H9 (cell line): ENCODE data around the gene MYLK. TPM values are rescaled to one million over a fixed set of nuclear protein-coding genes. Genes with fewer than 3 reads are reported as not detected.

Source experiments
- DNase-seq: peaks from one replicate; pipeline ENCODE4 v3.0.0-alpha.2; 2017
- H2AFZ ChIP-seq: one replicate; pipeline ENCODE4 v1.6.1; 2013; ENCODE audit warnings: mild to moderate bottlenecking, low read length, control low read depth, moderate library complexity
- H2AK5ac ChIP-seq: 2 replicates; pipeline ENCODE4 v1.6.1; 2013; ENCODE audit warnings: low read length, control low read depth, mixed read lengths; ENCODE audit not compliant: insufficient read length
- H2BK120ac ChIP-seq: one replicate; pipeline ENCODE4 v1.6.1; 2013; ENCODE audit warnings: low read depth, mild to moderate bottlenecking, low read length, control low read depth, inconsistent platforms; ENCODE audit not compliant: poor library complexity, severe bottlenecking
- H2BK12ac ChIP-seq: 2 replicates; pipeline ENCODE4 v1.6.1; 2013; ENCODE audit warnings: low read length, control low read depth, mixed read lengths, low read depth; ENCODE audit not compliant: insufficient read length
- H2BK15ac ChIP-seq: 2 replicates; pipeline ENCODE4 v1.6.1; 2013; ENCODE audit warnings: low read depth, low read length, control low read depth
- H2BK20ac ChIP-seq: one replicate; pipeline ENCODE4 v1.6.1; 2013; ENCODE audit warnings: low read depth, mild to moderate bottlenecking, low read length, control low read depth, inconsistent platforms; ENCODE audit not compliant: poor library complexity, severe bottlenecking
- H2BK5ac ChIP-seq: 2 replicates; pipeline ENCODE4 v1.6.1; 2013; ENCODE audit warnings: low read length, control low read depth, mixed read lengths; ENCODE audit not compliant: insufficient read length
- H3K14ac ChIP-seq: 2 replicates; pipeline ENCODE4 v1.6.1; 2013; ENCODE audit warnings: low read length, control low read depth; ENCODE audit not compliant: insufficient read depth
- H3K18ac ChIP-seq: 2 replicates; pipeline ENCODE4 v1.6.1; 2013; ENCODE audit warnings: low read depth, mild to moderate bottlenecking, mixed read lengths, low read length, control low read depth; ENCODE audit not compliant: insufficient read length
- H3K23ac ChIP-seq: 2 replicates; pipeline ENCODE4 v1.6.1; 2013; ENCODE audit warnings: low read length, control low read depth, mixed read lengths, low read depth; ENCODE audit not compliant: insufficient read length
- H3K23me2 ChIP-seq: 2 replicates; pipeline ENCODE4 v1.6.1; 2013; ENCODE audit warnings: low read depth, mild to moderate bottlenecking, mixed read lengths, low read length, control low read depth; ENCODE audit not compliant: insufficient read length, poor library complexity, severe bottlenecking
- H3K27ac ChIP-seq: 2 replicates; pipeline ENCODE4 v1.5.1; 2013; ENCODE audit warnings: low read length, control low read depth, mixed read lengths, low read depth; ENCODE audit not compliant: insufficient read length
- H3K27me3 ChIP-seq: 2 replicates; pipeline ENCODE4 v1.6.1; 2013; ENCODE audit warnings: low read length, control low read depth, inconsistent platforms; ENCODE audit not compliant: insufficient read depth
- H3K4ac ChIP-seq: 2 replicates; pipeline ENCODE4 v1.6.1; 2013; ENCODE audit warnings: low read depth, mild to moderate bottlenecking, control low read depth, inconsistent platforms, low read length, moderate library complexity
- H3K4me1 ChIP-seq: 2 replicates; pipeline ENCODE4 v1.6.1; 2013; ENCODE audit warnings: low read length, control low read depth, inconsistent platforms; ENCODE audit not compliant: insufficient read depth
- H3K4me2 ChIP-seq: 2 replicates; pipeline ENCODE4 v1.6.1; 2013; ENCODE audit warnings: low read length, control low read depth, mixed read lengths; ENCODE audit not compliant: insufficient read length, insufficient read depth
- H3K56ac ChIP-seq: 2 replicates; pipeline ENCODE4 v1.6.1; 2013; ENCODE audit warnings: low read depth, mild to moderate bottlenecking, mixed read lengths, low read length, control low read depth; ENCODE audit not compliant: insufficient read length
- H3K79me1 ChIP-seq: 2 replicates; pipeline ENCODE4 v1.6.1; 2013; ENCODE audit warnings: low read depth, mild to moderate bottlenecking, moderate library complexity, low read length, control low read depth, inconsistent platforms; ENCODE audit not compliant: insufficient read depth, poor library complexity, severe bottlenecking
- H3K79me2 ChIP-seq: 2 replicates; pipeline ENCODE4 v1.6.1; 2013; ENCODE audit warnings: low read length, control low read depth, inconsistent platforms; ENCODE audit not compliant: insufficient read depth
- H3K9ac ChIP-seq: 2 replicates; pipeline ENCODE4 v1.6.1; 2013; ENCODE audit warnings: low read length, control low read depth, mixed read lengths; ENCODE audit not compliant: insufficient read length; ENCODE audit errors: extremely low read depth
- H3K9me3 ChIP-seq: one replicate; pipeline ENCODE4 v1.6.1; 2013; ENCODE audit warnings: low read depth, low read length, inconsistent platforms; ENCODE audit not compliant: control insufficient read depth
- H3T11ph ChIP-seq: one replicate; pipeline ENCODE4 v1.6.1; 2013; ENCODE audit warnings: mild to moderate bottlenecking, low read length, control low read depth, inconsistent platforms
- H4K20me1 ChIP-seq: one replicate; pipeline ENCODE4 v1.6.1; 2013; ENCODE audit not compliant: control insufficient read depth, insufficient read length, insufficient read depth
- H4K5ac ChIP-seq: 2 replicates; pipeline ENCODE4 v1.6.1; 2013; ENCODE audit warnings: low read depth, mild to moderate bottlenecking, mixed read lengths, low read length, control low read depth; ENCODE audit not compliant: insufficient read length
- H4K8ac ChIP-seq: replicated peaks from 2 replicates; pipeline ENCODE4 v1.6.1; 2013; ENCODE audit warnings: low read length, control low read depth, mixed read lengths, low read depth; ENCODE audit not compliant: insufficient read length
- H4K91ac ChIP-seq: 2 replicates; pipeline ENCODE4 v1.6.1; 2013; ENCODE audit warnings: low read depth, mild to moderate bottlenecking, moderate library complexity, mixed read lengths, low read length, control low read depth; ENCODE audit not compliant: insufficient read length
- H3K27ac Mint-ChIP-seq, 3 experiments: 2 replicates in 2 of 3; 3 replicates in 1 of 3; pipeline ENCODE4 v1.8.0; 2020 to 2021; ENCODE audit warnings: mixed read lengths in 3 of 3, mild to moderate bottlenecking in 1 of 3, moderate library complexity in 1 of 3
- H3K27me3 Mint-ChIP-seq: 2 replicates; pipeline ENCODE4 v1.8.0; 2021; ENCODE audit warnings: low read depth, mild to moderate bottlenecking, moderate library complexity, mixed read lengths
- H3K36me3 Mint-ChIP-seq, 3 experiments: 2 replicates in 2 of 3; 3 replicates in 1 of 3; pipeline ENCODE4 v1.8.0; 2020 to 2021; ENCODE audit warnings: low read depth in 3 of 3, mixed read lengths in 3 of 3; ENCODE audit not compliant: insufficient read depth in 1 of 3
- H3K4me1 Mint-ChIP-seq, 2 experiments: 2 replicates each; pipeline ENCODE4 v1.8.0; 2020; ENCODE audit warnings: mixed read lengths in 2 of 2
- H3K4me3 Mint-ChIP-seq, 2 experiments: 2 replicates in 1 of 2; 3 replicates in 1 of 2; pipeline ENCODE4 v1.8.0; 2020 to 2021; ENCODE audit warnings: mild to moderate bottlenecking in 2 of 2, mixed read lengths in 2 of 2, moderate library complexity in 1 of 2
- H3K9me3 Mint-ChIP-seq, 2 experiments: 2 replicates in 1 of 2; 3 replicates in 1 of 2; pipeline ENCODE4 v1.8.0; 2020; ENCODE audit warnings: mild to moderate bottlenecking in 2 of 2, mixed read lengths in 2 of 2, moderate library complexity in 1 of 2
- WGBS: extraction: QIAGEN DNeasy Blood & Tissue Kit; methylation state at CpG from one replicate; pipeline ENCODE4 v1.1.7; 2013; ENCODE audit warnings: missing lambda C conversion rate, low lambda C conversion rate, mixed read lengths; ENCODE audit not compliant: insufficient read length; ENCODE audit errors: extremely low coverage; 5-methylcytosine and 5-hydroxymethylcytosine counted together
- total RNA-seq: library from RNA; stranded (reverse); gene quantifications from 2 replicates; pipeline ENCODE4 v1.2.1, GENCODE V29; 2021
- TF ChIP-seq, protein P1 (sequence below): fragments of 200-600 bp; sonication (generic); conservative IDR thresholded peaks from 3 replicates; pipeline ENCODE4 v1.8.0; 2021; ENCODE audit warnings: antibody characterized with exemption, mild to moderate bottlenecking

The MYLK gene
- total RNA-seq, 1 experiment from 2014 or later, result 10.1 TPM

DNA sequence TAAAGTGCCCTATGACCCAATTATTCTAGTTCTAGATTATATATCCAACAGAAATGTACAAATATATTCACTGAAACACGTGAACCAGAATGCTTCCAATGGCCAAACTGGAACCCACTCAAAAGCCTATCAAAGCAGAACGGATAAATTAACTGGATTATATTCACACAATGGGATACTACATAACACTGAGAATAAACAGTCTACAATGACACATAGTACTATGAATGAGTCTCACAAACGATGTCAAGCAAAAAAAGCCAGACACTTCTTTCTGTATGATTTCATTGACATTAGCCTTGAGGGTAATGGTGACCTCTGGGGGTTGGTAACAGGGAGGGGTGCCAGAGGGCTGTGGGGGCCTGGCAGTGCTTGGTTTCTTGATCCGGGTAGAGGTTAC is 248.4 kb downstream of the MYLK start:
- Histone ChIP-seq H4K5ac (no peak overlapping the region), H3K56ac (no peak overlapping the region), H2BK12ac (no peak overlapping the region), H3K18ac (no peak overlapping the region), H3K9ac (no peak overlapping the region), H3K79me2 (no peaks in the 10 kb centered on the region), H4K91ac (no peak overlapping the region), H3K23ac (no peak overlapping the region), H2BK5ac (no peak overlapping the region), H3K4me1 (peaks cover 4% of the 10 kb centered on the region; the same call in 1 of the 2 replicates), H2BK20ac (no peak overlapping the region), H3K14ac (no peak overlapping the region), H3K23me2 (no peaks in the 10 kb centered on the region), H4K20me1 (no peaks in the 10 kb centered on the region), H2AFZ (no peak overlapping the region), H3K27ac (no peak overlapping the region), H3K79me1 (no peaks in the 10 kb centered on the region), H4K8ac (no peak overlapping the region), H2BK120ac (no peak overlapping the region), H3K4ac (no peak overlapping the region), H2BK15ac (no peak overlapping the region), H3K9me3 (no peaks in the 10 kb centered on the region), H3K4me2 (no peak overlapping the region), H3T11ph (no peak overlapping the region), H2AK5ac (no peak overlapping the region), H3K27me3 (no peaks in the 10 kb centered on the region)
- H3K4me1 Mint-ChIP-seq, result peaks cover 43 to 62% of the 10 kb centered on the region in 2 experiments
- DNase-seq, result no peak
- peaks cover 0 to 3% (median 0%) of the 10 kb centered on the region in 3 experiments; a peak in 1 of 7 replicates for H3K36me3 Mint-ChIP-seq
- whole genome bisulfite sequencing, result no CpG with 5 or more reads among the region's 4 CpGs
- H3K27me3 Mint-ChIP-seq, result no peaks in the 10 kb centered on the region
- TF ChIP-seq, protein P1, sequence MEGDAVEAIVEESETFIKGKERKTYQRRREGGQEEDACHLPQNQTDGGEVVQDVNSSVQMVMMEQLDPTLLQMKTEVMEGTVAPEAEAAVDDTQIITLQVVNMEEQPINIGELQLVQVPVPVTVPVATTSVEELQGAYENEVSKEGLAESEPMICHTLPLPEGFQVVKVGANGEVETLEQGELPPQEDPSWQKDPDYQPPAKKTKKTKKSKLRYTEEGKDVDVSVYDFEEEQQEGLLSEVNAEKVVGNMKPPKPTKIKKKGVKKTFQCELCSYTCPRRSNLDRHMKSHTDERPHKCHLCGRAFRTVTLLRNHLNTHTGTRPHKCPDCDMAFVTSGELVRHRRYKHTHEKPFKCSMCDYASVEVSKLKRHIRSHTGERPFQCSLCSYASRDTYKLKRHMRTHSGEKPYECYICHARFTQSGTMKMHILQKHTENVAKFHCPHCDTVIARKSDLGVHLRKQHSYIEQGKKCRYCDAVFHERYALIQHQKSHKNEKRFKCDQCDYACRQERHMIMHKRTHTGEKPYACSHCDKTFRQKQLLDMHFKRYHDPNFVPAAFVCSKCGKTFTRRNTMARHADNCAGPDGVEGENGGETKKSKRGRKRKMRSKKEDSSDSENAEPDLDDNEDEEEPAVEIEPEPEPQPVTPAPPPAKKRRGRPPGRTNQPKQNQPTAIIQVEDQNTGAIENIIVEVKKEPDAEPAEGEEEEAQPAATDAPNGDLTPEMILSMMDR, result no peak
- peak overlapping the region in 1 of 3 experiments; percentile 70; a peak in 3 of 7 replicates for H3K27ac Mint-ChIP-seq
- no peaks in the 10 kb centered on the region for H3K9me3 Mint-ChIP-seq
- no peak overlapping the region; a peak in 1 of 5 replicates for H3K4me3 Mint-ChIP-seq
